NAMALWA (cell line): ENCODE results near the gene SYTL5.
A peak's percentile ranks its signal among the peaks of the same experiment; 100 is the strongest.

Source experiments
- DNase-seq: peaks from one replicate; pipeline ENCODE4 v3.0.0-alpha.2; 2015; ENCODE audit warnings: low spot score

SYTL5 gene

DNA sequence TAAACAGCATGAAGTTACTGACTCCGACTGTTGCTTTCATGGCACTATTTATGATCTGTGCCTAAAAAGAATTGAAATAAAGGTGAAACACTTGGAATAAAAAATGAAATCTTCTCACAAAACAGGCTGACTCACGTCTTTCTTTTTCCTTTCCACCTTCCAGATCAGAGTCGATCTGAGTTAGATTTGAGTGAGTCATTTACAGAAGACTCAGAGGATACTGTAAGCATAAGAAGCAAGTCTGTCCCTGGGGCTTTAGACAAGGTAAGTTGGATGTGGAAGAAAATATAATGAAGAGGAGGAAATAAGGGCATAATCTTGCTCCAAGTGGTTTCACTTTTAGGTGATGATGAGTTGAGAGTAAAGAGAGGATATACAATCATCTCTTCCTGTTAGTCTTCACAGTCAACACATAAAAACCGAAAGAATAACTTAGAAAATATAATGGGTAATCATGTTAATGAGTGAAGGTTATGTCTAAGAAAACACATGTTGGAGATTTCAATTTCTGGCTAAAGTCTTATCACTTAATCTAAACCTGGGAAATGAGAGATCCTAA is 89.7 kb downstream of the SYTL5 start:
- no peak for DNase-seq

DNA sequence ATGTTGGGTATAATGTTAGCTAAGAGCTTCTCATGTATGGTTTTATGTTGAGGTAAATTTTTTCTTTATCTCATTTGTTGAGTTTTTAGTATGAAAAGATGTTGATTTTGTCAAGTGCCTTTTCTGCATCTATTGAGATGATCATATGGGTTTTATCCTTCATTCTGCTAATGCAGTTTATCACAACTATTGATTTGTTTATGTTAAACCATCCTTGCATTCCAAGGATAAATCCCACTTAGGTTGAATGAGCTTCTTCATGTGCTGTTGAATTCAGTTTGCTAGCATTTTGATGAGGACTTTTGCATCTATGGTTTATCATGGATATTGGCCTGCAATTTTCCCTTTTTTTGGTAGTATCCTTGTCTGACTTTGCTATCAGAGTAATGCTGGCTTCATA is 93.3 kb downstream of the SYTL5 start:
- no peak for DNase-seq

DNA sequence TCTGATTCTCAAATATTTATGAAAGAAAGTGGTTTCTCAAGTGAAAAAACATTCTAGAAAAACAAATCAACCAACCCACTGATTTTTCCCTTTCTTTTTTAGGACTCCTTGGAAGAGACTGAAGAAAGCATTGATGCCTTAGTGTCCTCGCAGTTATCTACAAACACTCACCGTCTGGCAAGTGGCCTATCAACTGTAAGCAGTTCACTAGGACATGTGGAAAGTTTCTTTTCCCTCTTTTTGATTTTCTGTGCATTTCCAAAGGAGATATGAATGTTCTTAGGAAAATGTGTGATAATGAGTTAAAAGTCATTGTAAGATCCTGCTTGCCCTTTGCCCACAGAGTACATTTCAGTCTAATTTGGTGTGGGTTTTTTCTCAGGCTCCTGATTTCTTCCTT is 95.9 kb downstream of the SYTL5 start:
- DNase-seq: no peak

DNA sequence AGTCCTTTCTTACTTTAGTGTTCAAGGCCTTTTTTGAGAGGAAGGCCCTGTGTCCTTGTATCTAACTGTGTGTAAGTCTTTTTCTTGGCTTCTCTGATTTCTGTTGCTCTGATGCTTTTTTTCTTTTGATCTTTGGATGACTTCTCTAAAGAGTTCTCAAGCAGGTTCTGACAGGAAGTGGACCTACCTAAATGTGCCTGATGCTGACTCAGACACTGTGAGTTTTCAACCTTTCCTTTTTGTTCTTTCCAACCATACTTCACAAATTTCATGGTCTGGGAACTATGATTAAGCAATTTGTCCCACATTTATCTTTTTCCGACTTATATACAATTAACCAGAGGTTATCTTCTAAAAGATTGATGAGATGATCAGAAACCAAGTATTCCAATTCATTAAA is 96.5 kb downstream of the SYTL5 start:
- DNase-seq: no peak

DNA sequence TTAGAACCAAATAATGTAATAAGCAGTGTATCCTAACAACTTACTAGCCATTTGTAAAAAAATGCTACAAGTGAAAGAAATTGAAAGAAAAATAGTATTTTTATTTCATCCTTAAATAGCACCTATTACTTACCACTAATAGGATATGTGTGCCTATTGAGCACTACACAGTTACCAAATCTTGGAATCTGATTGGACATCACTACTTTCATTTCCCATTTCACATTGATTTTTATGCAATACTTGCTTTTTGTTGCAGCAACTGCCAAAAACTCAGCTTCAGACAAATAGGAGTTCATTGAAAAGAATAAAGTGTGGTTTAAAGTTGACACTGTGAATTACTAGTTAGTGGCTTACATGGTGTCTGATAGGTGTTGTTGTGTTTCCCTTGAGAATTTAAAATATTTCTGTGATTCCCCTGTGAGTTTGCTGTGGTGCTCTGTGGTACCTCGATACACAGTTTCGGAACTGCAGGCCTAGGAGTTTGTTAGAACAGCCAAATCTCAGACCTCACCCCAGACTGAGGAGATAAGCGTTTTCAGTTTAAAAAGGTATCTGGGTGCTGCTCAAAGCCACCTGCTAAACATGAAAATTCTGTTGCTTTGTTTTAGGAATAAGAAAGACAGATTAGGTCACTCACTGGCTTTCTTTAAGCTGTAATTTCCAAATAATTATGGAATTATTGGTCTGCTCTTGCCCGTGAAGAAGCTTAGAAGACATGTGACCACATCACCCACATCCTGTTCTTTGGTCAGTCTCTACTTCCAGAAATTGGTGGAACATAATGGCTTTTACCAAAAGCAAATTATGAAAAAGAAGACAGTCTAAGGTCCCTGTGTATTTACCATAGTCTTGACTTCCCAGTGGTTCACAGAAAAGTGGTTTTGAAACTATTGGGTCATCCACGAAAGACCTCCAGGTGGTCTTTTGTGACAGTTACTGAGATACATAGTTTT is 97.8 kb downstream of the SYTL5 start:
- DNase-seq: no peak

DNA sequence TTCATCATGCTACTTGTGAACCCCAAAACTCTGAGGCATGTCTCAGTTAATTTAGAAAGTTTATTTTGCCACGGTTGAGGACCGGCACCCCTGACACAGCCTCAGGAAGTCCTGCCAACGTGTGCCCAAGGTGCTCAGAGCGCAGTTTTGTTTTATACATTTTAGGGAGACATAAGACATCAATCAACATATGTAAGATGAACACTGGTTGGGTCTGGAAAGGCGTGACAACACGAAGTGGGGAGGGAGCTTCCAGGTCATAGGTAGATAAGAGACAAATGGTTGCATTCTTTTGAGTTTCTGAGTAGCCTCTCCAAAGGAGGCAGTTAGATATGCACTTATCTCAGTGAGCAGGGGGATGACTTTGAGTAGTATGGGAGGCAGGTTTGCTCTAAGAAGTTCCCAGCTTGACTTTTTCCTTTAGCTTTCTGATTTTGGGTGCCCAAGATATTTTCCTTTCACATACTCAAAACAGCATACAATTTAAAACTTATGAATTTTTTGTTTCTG is 98.9 kb downstream of the SYTL5 start:
- no peak for DNase-seq

DNA sequence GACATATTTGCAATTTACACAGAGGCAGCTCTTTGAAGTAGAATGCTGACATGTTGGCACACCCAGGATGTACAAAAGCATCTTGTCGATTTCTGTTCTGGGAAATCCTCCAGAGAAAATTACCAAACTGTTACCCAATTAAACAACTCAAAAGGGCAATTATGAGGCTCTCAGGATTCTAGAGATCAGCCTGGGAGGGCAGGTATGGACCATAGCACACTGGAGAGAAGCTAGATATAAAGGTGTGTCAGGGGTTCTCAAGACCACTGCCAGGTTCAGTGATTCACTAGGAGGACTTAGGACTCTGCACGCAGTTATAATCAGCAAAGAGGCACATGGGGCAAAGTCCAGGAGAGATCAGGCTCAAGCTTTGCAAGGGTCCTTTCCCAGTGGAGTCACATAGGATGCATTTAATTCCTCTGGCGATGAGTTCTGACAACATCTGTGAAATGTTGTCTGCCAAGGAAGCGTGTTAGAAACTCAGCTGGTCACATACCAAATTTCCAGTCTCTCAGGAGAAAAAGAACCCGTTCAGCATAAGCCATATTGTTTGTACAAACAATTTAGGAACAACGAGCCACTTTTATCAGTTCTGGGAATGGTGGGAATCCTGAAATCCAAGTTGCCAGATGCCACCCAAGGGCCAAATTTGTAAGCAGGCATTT is 100.8 kb downstream of the SYTL5 start:
- DNase-seq: no peak

DNA sequence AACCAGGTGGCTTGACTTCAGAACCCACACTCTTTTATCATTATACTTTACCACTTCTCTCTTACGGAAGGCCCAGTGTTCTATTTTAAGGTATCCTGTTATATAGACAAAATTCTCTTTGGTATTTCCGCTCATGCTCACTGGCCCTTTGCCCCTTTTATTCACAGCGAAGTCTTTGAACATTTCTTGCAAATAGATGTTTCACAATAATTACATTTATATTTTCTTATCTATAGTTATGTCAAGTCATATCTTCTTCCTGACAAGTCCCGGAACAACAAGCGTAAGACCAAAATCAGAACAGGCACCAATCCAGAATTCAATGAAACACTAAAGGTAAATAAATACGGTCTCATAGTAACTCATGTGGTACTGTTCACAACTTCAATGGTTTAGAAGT is 102.0 kb downstream of the SYTL5 start:
- DNase-seq: no peak

DNA sequence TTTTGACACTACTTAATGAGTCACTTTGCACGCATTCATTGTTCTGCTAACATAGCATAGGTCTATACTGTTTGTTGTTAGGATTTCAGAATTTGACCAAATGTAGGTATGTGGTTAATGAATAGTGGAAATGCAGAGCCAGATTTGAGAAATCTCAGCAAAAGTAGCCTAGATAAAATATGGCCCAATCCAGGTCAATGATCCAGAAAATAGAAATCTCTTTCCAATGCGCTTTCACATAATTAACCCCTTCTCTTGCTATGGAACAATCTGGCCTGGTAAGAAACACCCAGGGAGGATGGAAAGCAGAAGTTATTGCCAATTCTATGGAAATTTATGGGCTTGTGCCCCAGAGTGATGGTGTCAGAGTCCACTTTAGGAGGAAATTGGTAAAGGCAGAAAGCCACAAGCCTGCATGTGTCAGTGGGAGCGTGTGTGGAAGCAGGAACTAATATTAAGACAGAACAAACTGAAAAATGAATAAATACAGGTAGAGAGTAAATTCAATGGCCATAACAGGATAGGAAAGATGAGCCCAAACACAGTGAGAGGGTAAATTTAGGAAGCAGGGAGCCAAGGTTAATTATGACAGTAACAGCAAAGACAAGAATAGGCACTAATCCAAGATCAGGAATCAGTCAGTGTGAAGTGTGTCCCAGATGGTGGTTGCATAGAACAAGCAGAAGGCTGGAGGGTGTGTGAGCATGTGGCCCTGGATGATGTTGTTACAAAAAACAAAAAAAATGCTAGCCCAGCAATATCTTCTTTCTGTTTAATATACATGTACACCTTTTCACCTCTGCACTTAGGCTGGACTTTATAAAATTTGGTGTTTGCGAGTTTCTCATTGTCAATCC is 102.9 kb downstream of the SYTL5 start:
- no peak for DNase-seq

DNA sequence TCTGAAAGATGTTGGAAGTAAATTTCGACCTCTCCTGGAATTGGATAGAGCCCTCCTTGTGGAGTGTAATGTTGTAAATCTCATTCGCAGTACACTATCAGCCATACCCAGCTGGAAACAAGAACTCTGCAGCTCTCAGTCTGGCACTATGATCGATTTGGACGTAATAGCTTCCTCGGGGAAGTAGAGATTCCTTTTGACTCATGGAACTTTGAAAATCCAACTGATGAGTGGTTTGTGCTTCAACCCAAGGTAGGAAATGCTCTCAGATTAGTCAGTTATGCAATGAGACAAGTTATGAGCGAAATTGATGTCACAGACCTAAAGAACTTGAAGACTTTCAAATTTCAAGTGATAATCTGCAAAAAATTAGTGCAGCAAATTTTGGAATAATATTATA is 103.9 kb downstream of the SYTL5 start:
- no peak for DNase-seq

DNA sequence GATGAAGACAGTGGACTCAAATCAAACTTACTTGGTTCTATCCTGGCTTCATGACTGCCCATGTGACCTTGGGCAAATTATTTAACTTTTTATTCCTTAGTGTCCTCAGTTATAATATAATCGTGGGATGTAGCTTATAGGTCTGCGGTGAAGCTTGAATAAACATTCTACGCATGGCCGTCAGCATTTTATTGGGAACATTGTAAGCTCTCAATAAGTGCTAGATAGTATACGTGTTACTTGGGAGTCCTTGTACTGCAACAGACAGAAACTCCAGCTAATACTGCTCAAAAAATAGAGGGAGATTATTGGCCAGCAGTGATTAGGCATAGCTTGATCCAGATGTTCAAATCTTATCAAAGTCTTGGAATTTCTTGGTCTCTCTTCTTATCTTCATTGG is 104.8 kb downstream of the SYTL5 start:
- DNase-seq: no peak

DNA sequence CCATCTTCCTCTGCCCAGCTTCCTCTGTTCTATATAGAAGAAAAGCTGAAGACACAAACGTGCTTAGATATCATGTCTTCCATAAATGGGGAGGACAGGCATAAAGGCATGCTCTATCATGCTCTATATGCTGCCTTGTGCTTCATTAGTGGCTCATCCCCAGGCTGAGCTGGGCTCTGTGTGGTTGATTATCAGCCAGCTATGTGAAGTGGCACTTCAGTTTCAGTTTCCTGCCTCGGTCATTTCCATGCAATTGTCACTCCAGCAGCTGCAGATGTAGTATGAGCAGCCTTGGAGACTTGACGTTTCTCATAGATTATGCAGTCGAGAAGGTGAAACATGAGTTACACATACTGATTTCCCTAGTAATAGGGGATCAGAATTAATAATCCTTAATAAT is 106.2 kb downstream of the SYTL5 start:
- no peak for DNase-seq

DNA sequence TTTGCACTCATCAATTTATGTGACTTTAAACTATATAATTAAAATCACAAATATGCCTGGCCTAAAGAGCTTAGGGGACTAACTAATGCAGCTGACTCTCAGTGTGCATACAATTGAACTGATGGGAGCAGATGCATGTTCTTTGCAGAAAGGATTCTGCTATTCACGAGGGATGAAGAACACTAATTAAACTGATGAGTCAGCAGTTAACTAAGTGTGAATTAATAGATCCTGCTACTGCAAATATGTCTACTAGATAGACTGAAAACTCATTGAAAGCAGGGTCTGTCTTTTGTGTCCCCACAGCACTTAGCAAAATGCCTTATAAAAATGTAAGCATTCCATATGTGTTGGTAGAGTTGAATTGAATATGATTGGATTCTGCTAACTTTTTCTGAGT is 110.4 kb downstream of the SYTL5 start:
- DNase-seq: no peak

DNA sequence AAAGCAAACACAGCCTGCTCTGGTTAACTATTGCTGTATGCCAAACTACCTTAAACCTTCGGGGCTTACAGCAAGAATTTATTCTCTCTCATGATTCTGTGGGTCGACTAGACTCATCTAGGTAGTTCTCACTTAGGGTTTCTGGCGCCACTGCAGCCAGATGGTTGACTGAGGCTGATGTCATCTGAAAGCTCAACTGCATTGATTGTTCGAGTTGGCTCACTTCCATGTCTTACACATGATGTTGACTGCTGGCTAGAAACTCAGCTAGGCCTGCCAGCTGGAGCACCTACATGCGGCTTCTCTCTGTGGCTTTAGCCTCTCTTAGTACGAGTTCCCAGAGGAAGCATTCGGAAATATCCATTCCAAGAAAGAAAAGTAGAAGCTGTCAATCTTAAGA is 111.1 kb downstream of the SYTL5 start:
- DNase-seq: no peak

DNA sequence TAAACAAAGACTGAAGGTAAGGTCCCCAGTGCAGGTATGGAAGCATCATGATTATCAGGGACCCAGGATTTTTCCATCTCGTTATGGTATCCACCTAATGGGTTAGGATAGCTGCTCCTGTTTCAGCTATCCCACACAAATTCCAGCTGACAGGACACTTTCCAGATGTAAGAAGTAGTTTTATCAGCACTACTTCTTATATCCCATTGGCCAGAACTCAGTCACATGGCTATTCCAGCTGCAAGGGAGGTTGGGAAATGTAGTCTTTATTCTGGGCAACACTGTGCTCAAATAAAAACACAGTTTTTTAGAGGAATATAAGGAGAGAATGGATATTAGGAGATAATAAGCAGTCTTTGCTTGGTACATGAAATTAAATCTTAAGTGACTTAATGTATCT is 117.6 kb downstream of the SYTL5 start:
- peak; percentile 32 for DNase-seq

DNA sequence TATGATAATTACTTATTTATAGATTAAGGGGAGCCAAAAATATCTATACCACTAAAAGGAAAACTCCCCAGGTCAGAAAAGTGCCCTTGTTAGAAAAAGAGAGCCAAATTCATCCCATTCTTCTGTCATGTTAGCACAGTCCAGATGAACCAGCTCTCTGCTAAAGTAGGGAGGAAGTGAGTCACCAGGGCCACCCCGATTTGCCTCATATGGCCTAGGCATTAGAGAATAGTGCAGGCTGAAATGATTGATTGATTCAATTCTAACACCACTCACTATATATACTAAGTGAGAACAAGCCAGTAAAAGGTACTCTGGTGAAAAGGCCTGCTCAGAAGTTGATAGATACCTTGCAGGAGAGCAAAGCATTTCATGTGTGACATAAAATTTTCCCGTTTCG is 119.8 kb downstream of the SYTL5 start:
- no peak for DNase-seq

DNA sequence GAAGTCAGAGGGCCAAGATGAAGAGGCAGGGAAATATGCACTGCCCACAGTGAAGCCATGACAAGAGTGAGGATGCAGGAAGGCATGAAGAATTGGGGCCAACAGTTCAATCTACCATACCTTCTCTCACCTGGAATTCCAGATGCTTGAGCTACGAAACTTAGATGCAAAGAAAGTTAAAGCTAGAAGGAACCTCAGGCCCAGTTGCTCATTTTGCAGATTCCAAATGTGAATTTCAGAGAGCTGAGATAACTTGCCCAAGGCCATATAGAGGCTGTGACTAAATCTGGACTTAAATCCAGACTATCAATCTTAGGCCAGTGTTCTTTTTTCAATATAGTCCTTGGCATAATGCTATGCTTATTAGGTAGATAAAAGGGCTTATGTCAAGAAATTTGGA is 121.6 kb downstream of the SYTL5 start:
- DNase-seq: no peak

DNA sequence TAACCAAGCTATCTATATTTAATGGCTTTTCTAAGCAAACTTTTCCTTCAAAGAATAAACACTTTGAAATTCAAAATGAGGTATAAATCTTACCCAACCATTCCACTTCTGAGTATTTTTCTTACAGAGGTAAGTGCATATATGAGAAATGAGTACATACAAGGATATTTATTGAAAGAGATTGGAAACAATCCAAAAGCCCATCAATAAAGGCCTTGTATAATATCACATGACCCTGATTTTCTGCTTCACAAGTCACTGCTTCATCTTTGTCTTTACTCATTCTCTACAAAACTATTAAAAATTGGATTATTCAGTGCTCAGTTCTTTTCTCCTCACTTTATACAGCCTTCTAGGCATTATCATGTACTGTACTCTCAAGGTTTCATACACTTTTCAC is 123.0 kb downstream of the SYTL5 start:
- DNase-seq: no peak

DNA sequence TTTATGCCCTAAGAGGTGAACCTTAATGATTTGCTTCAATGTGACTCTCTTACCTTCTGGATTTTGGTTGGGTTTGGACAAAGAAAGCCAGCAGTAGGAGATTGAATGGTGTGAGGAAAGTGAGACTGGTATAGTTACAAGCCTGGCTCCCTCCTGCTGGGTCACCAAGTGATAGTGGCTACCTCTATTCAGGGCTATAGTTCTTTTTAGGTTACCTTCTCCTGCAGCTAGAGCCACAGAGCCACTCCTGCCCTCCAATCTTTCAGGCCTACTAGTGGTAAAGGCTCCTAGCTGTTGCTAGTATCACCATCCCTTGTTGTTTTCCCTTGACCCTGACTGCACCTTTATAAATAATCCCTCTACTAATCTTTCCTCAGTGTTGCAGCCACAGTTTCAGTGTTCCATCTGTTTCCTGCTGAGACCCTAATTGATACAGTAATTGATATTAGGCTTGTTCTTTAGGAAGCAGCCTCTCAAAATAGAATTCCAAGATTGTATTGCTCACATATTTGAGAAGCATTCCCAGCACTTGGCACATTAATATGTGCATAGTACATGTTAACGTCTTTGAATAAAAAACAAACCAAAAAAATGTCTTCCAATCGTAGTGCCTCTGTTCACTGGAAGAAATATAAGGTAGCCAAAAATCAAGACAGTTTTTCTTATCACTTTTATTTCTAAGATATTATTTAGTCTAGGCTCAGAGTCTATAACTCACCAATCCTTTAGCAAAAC is 132.0 kb downstream of the SYTL5 start:
- no peak for DNase-seq

DNA sequence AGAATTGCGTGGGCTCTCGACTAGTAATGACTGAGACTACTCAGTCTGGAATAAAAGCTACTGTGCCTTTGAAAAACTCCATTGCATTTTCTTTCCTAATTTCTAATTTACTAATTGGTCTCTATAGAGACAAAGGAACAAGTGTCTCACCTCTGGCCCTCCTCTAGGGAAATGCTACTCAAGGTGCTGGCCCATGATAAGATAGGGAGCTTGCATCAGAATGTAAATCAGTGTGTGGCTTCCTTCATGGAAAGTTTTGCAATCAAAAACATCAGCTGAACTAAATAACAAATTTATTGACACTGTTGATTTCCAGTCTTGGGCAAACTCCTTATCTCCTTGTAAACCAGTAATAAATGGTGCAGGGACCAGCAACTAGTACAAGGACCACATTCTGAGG is 132.5 kb downstream of the SYTL5 start:
- DNase-seq: no peak

DNA sequence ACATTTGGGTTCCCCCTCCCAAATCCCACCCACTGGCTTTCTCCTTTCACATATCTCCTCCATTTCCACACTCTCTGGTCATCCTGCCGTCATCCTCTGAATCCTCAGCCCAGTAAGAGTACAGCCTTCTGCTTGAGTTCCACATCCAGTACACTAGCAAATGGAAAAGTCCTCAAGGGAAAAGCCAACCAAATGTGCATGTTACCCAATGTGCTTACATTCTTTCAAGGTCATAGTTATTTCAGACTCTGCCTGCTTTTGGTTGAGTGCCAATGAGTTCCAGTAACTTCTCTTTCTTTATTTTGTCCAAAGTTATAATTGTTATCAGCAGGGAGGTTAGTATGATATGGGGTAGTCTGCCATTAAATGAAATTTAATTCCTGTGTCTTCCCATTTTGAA is 136.3 kb downstream of the SYTL5 start:
- DNase-seq: no peak
